HCT116 (cell line): Measurements from ENCODE around the gene STUM. TPM values are rescaled to one million over a fixed set of nuclear protein-coding genes. Genes with fewer than 3 reads are reported as not detected.

Experiments
- ATAC-seq: fragments of 200-7000 bp; cut with Tn5 transposase; 2 replicates; pipeline ENCODE4 v1.9.1; 2020; ENCODE audit warnings: mild to moderate bottlenecking, moderate library complexity
- BruUV-seq: library from RNA; stranded (reverse); fragments of 400-500 nt; replicated peaks from 2 replicates; lab custom pipeline; 2021; lab: Mats Ljungman, UMichigan
- CTCF ChIA-PET: fragments of 300-600 bp; sonication (Branson Sonifier 250); formaldehyde crosslinking; loops from one replicate; lab custom pipeline; 2021; ENCODE audit warnings: antibody characterized with exemption; lab: Charles Lee
- POLR2A ChIA-PET: fragments of 300-600, 350-600 bp; sonication (Branson Sonifier 250); formaldehyde crosslinking; loops from one replicate; lab custom pipeline; 2021; ENCODE audit warnings: antibody characterized with exemption; lab: Charles Lee
- RAD21 ChIA-PET, 2 experiments: fragments of 300-600 bp; sonication (Branson Sonifier 250); formaldehyde crosslinking; loops; one replicate each; lab custom pipeline; 2023; ENCODE audit warnings: low total read pairs in 2 of 2; ENCODE audit not compliant: uncharacterized antibody in 2 of 2, unreplicated experiment in 2 of 2, low non-redundant PET in 1 of 2; lab: Charles Lee
- DNase-seq: peaks from one replicate; pipeline ENCODE4 v3.0.0-alpha.2; 2010; ENCODE audit warnings: low read depth, low spot score
- H2AFZ ChIP-seq: fragments of 200-600 bp; shearing (Covaris generic), sonication (generic); 2 replicates; pipeline ENCODE4 v1.6.1; 2017; ENCODE audit warnings: low read depth, mixed run types, mixed read lengths, antibody characterized with exemption, low read length; ENCODE audit not compliant: poor library complexity, severe bottlenecking
- H3K27ac ChIP-seq: 2 replicates; pipeline ENCODE4 v1.5.1; 2012; ENCODE audit warnings: low read depth, low read length
- H3K27me3 ChIP-seq: fragments of 200-600 bp; sonication (generic); 2 replicates; pipeline ENCODE4 v1.6.1; 2016; ENCODE audit warnings: mixed run types, low read length, mixed read lengths; ENCODE audit not compliant: insufficient read depth
- H3K36me3 ChIP-seq, 2 experiments: fragments of 200-500 bp in 1 of 2; fragments of 200-600 bp in 1 of 2; sonication (Bioruptor generic) in 1 of 2; sonication (generic) in 1 of 2; 2 replicates each; pipeline versions ENCODE4 v1.5.1 to v1.6.1; 2014 to 2016; ENCODE audit warnings: low read length in 2 of 2, inconsistent platforms in 1 of 2, mixed read lengths in 1 of 2, mixed run types in 1 of 2; ENCODE audit not compliant: insufficient read depth in 2 of 2, control insufficient read depth in 1 of 2
- H3K4me1 ChIP-seq, 2 experiments: fragments of 200-600 bp in 1 of 2; sonication (generic) in 1 of 2; 2 replicates each; pipeline versions ENCODE4 v1.5.1 to v1.6.1; 2012 to 2017; ENCODE audit warnings: low read length in 2 of 2, inconsistent platforms in 1 of 2, mild to moderate bottlenecking in 1 of 2, mixed read lengths in 1 of 2, mixed run types in 1 of 2, moderate library complexity in 1 of 2; ENCODE audit not compliant: insufficient read depth in 2 of 2, control insufficient read depth in 1 of 2
- H3K4me2 ChIP-seq: fragments of 200-600 bp; sonication (generic); 2 replicates; pipeline ENCODE4 v1.6.1; 2017; ENCODE audit warnings: mixed run types, low read length, mixed read lengths
- H3K4me3 ChIP-seq, 2 experiments: fragments of 200-600 bp in 1 of 2; sonication (generic) in 1 of 2; replicated peaks in 1 of 2; 2 replicates each; pipeline ENCODE4 v1.5.1; 2011 to 2016; ENCODE audit warnings: low read length in 2 of 2, control low read depth in 1 of 2, low read depth in 1 of 2, mild to moderate bottlenecking in 1 of 2, mixed read lengths in 1 of 2, mixed run types in 1 of 2
- H3K79me2 ChIP-seq: fragments of 200-600 bp; sonication (generic); 2 replicates; pipeline ENCODE4 v1.6.1; 2017; ENCODE audit warnings: mild to moderate bottlenecking, mixed run types, low read length, moderate library complexity, mixed read lengths; ENCODE audit not compliant: insufficient read depth
- H3K9ac ChIP-seq: fragments of 200-600 bp; sonication (generic); 2 replicates; pipeline ENCODE4 v1.6.1; 2016; ENCODE audit warnings: low read length, mixed read lengths
- H3K9me2 ChIP-seq: fragments of 200-600 bp; sonication (generic), shearing (Covaris generic); 2 replicates; pipeline ENCODE4 v1.6.1; 2017; ENCODE audit warnings: mixed run types, mild to moderate bottlenecking, moderate library complexity; ENCODE audit not compliant: insufficient read depth
- H3K9me3 ChIP-seq, 2 experiments: fragments of 200-500 bp in 1 of 2; fragments of 200-600 bp in 1 of 2; sonication (Bioruptor generic) in 1 of 2; sonication (generic) in 1 of 2; 2 replicates each; pipeline ENCODE4 v1.6.1; 2014 to 2017; ENCODE audit warnings: low read length in 2 of 2, mixed read lengths in 2 of 2, inconsistent platforms in 1 of 2, low read depth in 1 of 2, mild to moderate bottlenecking in 1 of 2, mixed run types in 1 of 2, moderate library complexity in 1 of 2; ENCODE audit not compliant: control insufficient read depth in 1 of 2, insufficient read depth in 1 of 2
- H4K20me1 ChIP-seq: fragments of 200-600 bp; sonication (generic), shearing (Covaris generic); 2 replicates; pipeline ENCODE4 v1.6.1; 2017; ENCODE audit warnings: mixed run types, mild to moderate bottlenecking, moderate library complexity; ENCODE audit not compliant: insufficient read depth
- ELF1 ChIP-seq: IDR thresholded peaks from 2 replicates; pipeline ENCODE4 v1.6.1; 2012; ENCODE audit warnings: low read depth, borderline replicate concordance
- SIN3A ChIP-seq: IDR thresholded peaks from 2 replicates; pipeline ENCODE4 v1.6.1; 2012; ENCODE audit warnings: low read depth
- ZBTB33 ChIP-seq: IDR thresholded peaks from 2 replicates; pipeline ENCODE4 v1.6.1; 2011; ENCODE audit warnings: mild to moderate bottlenecking, low read length, moderate library complexity; ENCODE audit not compliant: insufficient replicate concordance; ENCODE audit errors: extremely low read depth
- intact Hi-C: fragments of 100-400 bp; cut with micrococcal nuclease; formaldehyde crosslinking; loops from 2 replicates; pipeline ENCODE4 v1.10.0; 2022
- total RNA-seq: library from RNA; stranded (reverse); gene quantifications from one replicate; pipeline ENCODE4 v1.2.1, GENCODE V29; 2021; ENCODE audit not compliant: unreplicated experiment
- TF ChIP-seq, protein P1 (sequence below): IDR thresholded peaks from 2 replicates; pipeline ENCODE4 v1.6.1; 2012; ENCODE audit warnings: low read depth
- TF ChIP-seq, protein P2 (sequence below): IDR thresholded peaks from 2 replicates; pipeline ENCODE4 v1.6.1; 2012
- TF ChIP-seq, protein P3 (sequence below): IDR thresholded peaks from 2 replicates; pipeline ENCODE4 v1.6.1; 2012

Gene STUM
- total RNA-seq, 1 experiment from 2014 or later: not detected

- TF ChIP-seq, protein P1, sequence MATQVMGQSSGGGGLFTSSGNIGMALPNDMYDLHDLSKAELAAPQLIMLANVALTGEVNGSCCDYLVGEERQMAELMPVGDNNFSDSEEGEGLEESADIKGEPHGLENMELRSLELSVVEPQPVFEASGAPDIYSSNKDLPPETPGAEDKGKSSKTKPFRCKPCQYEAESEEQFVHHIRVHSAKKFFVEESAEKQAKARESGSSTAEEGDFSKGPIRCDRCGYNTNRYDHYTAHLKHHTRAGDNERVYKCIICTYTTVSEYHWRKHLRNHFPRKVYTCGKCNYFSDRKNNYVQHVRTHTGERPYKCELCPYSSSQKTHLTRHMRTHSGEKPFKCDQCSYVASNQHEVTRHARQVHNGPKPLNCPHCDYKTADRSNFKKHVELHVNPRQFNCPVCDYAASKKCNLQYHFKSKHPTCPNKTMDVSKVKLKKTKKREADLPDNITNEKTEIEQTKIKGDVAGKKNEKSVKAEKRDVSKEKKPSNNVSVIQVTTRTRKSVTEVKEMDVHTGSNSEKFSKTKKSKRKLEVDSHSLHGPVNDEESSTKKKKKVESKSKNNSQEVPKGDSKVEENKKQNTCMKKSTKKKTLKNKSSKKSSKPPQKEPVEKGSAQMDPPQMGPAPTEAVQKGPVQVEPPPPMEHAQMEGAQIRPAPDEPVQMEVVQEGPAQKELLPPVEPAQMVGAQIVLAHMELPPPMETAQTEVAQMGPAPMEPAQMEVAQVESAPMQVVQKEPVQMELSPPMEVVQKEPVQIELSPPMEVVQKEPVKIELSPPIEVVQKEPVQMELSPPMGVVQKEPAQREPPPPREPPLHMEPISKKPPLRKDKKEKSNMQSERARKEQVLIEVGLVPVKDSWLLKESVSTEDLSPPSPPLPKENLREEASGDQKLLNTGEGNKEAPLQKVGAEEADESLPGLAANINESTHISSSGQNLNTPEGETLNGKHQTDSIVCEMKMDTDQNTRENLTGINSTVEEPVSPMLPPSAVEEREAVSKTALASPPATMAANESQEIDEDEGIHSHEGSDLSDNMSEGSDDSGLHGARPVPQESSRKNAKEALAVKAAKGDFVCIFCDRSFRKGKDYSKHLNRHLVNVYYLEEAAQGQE: no peak
- no peak for TF ChIP-seq SIN3A
- no peak for TF ChIP-seq ELF1
- TF ChIP-seq, protein P2, sequence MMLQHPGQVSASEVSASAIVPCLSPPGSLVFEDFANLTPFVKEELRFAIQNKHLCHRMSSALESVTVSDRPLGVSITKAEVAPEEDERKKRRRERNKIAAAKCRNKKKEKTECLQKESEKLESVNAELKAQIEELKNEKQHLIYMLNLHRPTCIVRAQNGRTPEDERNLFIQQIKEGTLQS: no peak
Measured at GRCh38 chr1:226529891-226530290, 18.7 kb upstream of the STUM start (continued).

DNA sequence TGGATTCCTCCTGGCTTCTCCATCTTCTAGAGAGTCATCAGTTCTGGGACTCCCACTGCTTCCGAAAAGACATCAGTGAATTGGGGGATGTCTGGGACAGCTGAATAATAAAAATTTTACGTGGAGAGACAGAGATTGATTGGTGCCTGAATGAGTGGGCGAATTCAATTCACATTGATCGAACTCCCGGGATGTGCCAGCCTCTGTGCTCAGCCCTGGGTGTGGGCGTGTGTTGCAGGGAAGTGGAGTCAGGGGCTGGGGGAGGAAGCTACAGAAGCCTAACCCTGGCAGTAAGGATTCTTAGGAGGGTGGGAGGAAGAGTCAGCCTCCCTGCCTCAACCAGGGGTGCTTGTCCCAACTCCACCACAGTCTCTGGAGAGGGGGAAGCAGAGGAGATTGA, 18.0 kb upstream of the STUM start:
- no peaks in the 10 kb centered on the region for H3K36me3 ChIP-seq
- H3K79me2 ChIP-seq: no peaks in the 10 kb centered on the region
- DNase-seq (no peak), ATAC-seq (no peak)
- intact Hi-C loops: no loop called here
- no peaks in the 10 kb centered on the region for H3K9me3 ChIP-seq
- H3K4me1 ChIP-seq: peaks cover 2 to 11% of the 10 kb centered on the region in 2 experiments; a peak in 1 of 4 replicates
- ChIA-PET RAD21 (no interaction called here), POLR2A (no interaction called here), CTCF (no interaction called here)
- TF ChIP-seq, protein P3, sequence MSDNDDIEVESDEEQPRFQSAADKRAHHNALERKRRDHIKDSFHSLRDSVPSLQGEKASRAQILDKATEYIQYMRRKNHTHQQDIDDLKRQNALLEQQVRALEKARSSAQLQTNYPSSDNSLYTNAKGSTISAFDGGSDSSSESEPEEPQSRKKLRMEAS: no peak
- TF ChIP-seq ZBTB33: no peak
- no peaks in the 10 kb centered on the region for H3K9me2 ChIP-seq
- H3K4me3 ChIP-seq: no peak overlapping the region
- no peak overlapping the region for H3K27ac ChIP-seq
- no peak overlapping the region for H3K4me2 ChIP-seq
- H3K9ac ChIP-seq: no peak overlapping the region
- H3K27me3 ChIP-seq: no peaks in the 10 kb centered on the region
- no peaks in the 10 kb centered on the region for H4K20me1 ChIP-seq
- no TSS peak for BruUV-seq
- no peak overlapping the region for H2AFZ ChIP-seq
